Measurements from ENCODE around the gene SULT2A1.

GRCh38 chr19:47865166-47865565, 20.9 kb downstream of the SULT2A1 start:
- TF ChIP-seq CTCF (conservative IDR thresholded peaks at IDR 0.05; ENCODE audit: low read depth, low read length) (no peak), EZH2 (IDR thresholded peaks at IDR 0.05; ENCODE audit: low read length, unreplicated experiment) (no peak), EZH2phosphoT487 (IDR thresholded peaks at IDR 0.05; ENCODE audit: borderline replicate concordance, low read length) (no peak)

Data from PC-3 (cell line).